ENCODE data around the gene DRC1.

- TF ChIP-seq CTCF (IDR thresholded peaks at IDR 0.05; ENCODE audit: insufficient read depth, low read length) = no peak
- TF ChIP-seq POLR2AphosphoS5 (IDR thresholded peaks at IDR 0.05; ENCODE audit: low read depth) = no peak
- TF ChIP-seq, protein P1, sequence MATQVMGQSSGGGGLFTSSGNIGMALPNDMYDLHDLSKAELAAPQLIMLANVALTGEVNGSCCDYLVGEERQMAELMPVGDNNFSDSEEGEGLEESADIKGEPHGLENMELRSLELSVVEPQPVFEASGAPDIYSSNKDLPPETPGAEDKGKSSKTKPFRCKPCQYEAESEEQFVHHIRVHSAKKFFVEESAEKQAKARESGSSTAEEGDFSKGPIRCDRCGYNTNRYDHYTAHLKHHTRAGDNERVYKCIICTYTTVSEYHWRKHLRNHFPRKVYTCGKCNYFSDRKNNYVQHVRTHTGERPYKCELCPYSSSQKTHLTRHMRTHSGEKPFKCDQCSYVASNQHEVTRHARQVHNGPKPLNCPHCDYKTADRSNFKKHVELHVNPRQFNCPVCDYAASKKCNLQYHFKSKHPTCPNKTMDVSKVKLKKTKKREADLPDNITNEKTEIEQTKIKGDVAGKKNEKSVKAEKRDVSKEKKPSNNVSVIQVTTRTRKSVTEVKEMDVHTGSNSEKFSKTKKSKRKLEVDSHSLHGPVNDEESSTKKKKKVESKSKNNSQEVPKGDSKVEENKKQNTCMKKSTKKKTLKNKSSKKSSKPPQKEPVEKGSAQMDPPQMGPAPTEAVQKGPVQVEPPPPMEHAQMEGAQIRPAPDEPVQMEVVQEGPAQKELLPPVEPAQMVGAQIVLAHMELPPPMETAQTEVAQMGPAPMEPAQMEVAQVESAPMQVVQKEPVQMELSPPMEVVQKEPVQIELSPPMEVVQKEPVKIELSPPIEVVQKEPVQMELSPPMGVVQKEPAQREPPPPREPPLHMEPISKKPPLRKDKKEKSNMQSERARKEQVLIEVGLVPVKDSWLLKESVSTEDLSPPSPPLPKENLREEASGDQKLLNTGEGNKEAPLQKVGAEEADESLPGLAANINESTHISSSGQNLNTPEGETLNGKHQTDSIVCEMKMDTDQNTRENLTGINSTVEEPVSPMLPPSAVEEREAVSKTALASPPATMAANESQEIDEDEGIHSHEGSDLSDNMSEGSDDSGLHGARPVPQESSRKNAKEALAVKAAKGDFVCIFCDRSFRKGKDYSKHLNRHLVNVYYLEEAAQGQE (IDR thresholded peaks at IDR 0.05; ENCODE audit: insufficient replicate concordance, low read depth) = no peak
These were observed 997 bp upstream of the DRC1 start for GRCh38 chr2:26400723-26401122.

Data from HL-60 (cell line).